SK-N-MC (cell line): ENCODE measurements around the gene PTGES2.
A peak's percentile ranks its signal among the peaks of the same experiment; 100 is the strongest.

Experiments used
- DNase-seq: peaks from one replicate; pipeline ENCODE4 v3.0.0-alpha.2; 2011; ENCODE audit warnings: low read depth, low spot score
- H3K27ac ChIP-seq: fragments of 200-600 bp; sonication (generic); 2 replicates; pipeline ENCODE4 v1.5.1; 2016; ENCODE audit warnings: mixed run types
- H3K36me3 ChIP-seq: fragments of 200-600 bp; sonication (generic); 2 replicates; pipeline ENCODE4 v1.6.1; 2017; ENCODE audit warnings: antibody characterized with exemption, low read length, mixed read lengths; ENCODE audit not compliant: insufficient read depth
- H3K4me3 ChIP-seq: fragments of 200-600 bp; sonication (generic); 2 replicates; pipeline ENCODE4 v1.5.1; 2016
- H3K9ac ChIP-seq: fragments of 200-600 bp; sonication (generic); 2 replicates; pipeline ENCODE4 v1.8.0; 2017; ENCODE audit warnings: mixed run types, mixed read lengths; ENCODE audit not compliant: insufficient read length
- H3K9me3 ChIP-seq: fragments of 200-600 bp; sonication (generic); 2 replicates; pipeline ENCODE4 v1.6.1; 2017; ENCODE audit warnings: low read depth, mild to moderate bottlenecking, antibody characterized with exemption, low read length, moderate library complexity, mixed read lengths
- EZH2 ChIP-seq: fragments of 200-600 bp; sonication (generic); IDR thresholded peaks from one replicate; pipeline ENCODE4 v1.6.1; 2017; ENCODE audit warnings: antibody characterized with exemption
- FOXP2 ChIP-seq: optimal IDR thresholded peaks from 2 replicates; pipeline ENCODE3; 2011; ENCODE audit warnings: mild to moderate bottlenecking, moderate library complexity; ENCODE audit not compliant: insufficient read depth; ENCODE audit errors: extremely low read length, control extremely low read depth
- POLR2AphosphoS5 ChIP-seq: IDR thresholded peaks from 2 replicates; pipeline ENCODE4 v1.6.1; 2012; ENCODE audit warnings: mild to moderate bottlenecking, low read depth, low read length, borderline replicate concordance

Gene PTGES2

DNA sequence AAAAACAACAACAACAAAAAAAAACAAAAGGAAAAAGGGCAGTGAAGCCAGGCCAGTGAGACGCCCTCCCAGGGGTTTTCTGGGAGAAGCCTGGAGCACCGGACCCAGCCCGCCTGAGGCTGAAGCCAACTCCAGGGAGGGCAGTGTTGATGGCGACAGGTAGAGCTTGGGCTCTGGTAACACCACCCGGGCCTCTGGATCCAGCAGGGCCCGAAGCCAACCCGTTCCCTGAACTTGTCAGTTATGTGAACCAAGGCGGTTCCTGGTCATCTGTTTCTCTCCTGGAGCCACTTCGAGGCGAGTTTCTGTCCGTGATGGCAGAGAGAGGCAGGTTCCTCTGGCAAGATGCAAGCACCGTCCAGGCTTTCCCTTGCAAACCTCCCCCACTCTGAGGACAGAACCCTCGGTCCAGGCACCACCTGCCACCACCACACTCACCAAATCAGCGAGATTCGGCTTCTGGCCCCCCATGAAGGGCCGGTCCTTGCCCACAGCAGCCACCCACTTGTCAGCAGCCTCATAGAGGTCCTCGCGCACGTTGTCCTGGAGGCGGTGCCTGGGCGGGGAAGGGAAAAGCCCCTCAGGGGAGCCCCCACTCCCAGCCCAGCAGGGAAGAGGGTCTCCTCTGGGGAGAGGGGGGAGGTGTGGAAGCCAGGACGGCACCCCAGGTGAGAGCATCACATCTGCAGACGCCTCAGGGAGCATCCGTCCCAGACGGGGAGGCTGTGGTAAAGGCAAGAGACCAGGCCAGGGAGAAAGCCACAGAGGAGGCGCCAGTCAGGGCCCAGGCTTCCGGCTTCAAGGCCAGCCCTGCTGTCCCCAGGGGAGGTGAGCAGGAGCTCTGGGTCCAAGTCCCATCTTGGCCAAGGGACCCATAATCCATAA is 5.4 kb downstream of the PTGES2 start:
- no peak overlapping the region for H3K4me3 ChIP-seq
- TF ChIP-seq FOXP2, result no peak
- TF ChIP-seq EZH2, result no peak
- no peak for TF ChIP-seq POLR2AphosphoS5
- no peaks in the 10 kb centered on the region for H3K9me3 ChIP-seq
- no peak overlapping the region for H3K27ac ChIP-seq
- no peak for DNase-seq
- peaks cover 10% of the 10 kb centered on the region; the same call in 1 of the 2 replicates for H3K36me3 ChIP-seq
- no peak overlapping the region for H3K9ac ChIP-seq

DNA sequence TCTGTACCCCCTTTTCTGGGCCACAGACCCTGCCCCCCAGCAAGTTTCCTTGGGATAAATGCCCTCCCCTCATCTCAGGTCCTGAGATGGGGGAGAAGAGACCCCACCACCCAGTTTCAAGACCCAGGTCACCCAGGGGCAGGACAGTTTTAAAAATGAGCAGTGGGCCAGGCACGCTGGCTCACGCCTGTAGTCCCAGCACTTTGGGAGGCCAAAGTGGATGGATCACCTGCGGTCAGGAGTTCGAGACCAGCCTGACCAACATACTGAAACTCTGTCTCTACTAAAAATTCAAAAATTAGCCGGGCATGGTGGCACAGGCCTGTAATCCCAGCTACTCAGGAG is 6.1 kb downstream of the PTGES2 start:
- peaks cover 10% of the 10 kb centered on the region; the same call in 1 of the 2 replicates for H3K36me3 ChIP-seq
- H3K9ac ChIP-seq, result no peak overlapping the region
- H3K9me3 ChIP-seq, result no peaks in the 10 kb centered on the region
- H3K4me3 ChIP-seq, result no peak overlapping the region
- no peak for DNase-seq
- TF ChIP-seq EZH2 (no peak), POLR2AphosphoS5 (no peak), FOXP2 (no peak)
- H3K27ac ChIP-seq, result no peak overlapping the region

DNA sequence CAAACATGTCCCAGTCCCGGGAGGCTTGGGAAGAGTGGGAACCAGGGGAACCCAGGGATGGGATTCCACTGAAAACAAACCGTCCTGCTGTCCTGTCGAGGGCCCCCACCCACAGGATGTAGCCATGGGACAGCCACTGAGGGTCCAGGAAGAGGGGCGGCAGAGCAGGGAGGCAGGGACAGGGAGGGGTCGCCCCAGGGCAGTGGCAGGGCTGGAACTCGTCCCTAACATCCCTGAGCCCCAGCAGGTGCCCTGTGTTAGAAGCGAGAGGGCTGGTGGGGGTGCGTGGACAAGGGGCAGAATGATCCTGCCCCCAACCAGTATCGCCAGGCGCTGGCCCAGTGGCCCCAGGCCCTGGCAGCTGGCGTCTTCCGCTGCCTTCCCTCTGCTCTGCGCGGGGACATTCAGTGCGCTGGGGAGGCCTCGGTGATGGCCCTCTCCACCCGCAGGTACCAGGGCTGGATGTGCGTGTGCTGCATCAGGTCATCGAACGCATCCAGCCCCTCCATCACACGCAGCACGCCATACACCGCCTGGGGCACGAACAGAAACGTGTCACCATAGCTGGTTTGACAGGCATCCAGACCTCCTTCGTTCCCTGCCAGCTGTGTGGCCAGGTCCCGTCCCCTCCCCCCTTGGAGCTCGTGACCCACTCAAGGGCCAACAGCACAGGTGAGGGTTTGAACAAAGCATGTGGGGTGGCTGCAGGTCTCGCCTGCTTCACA is 6.6 kb downstream of the PTGES2 start:
- no peak for DNase-seq
- TF ChIP-seq EZH2, result no peak
- TF ChIP-seq FOXP2, result no peak
- TF ChIP-seq POLR2AphosphoS5, result no peak; the same call in 1 of the 2 replicates
- Histone ChIP-seq H3K4me3 (no peak overlapping the region), H3K9ac (no peak overlapping the region), H3K27ac (no peak overlapping the region), H3K9me3 (no peaks in the 10 kb centered on the region), H3K36me3 (peaks cover 10% of the 10 kb centered on the region; the same call in 1 of the 2 replicates)

DNA sequence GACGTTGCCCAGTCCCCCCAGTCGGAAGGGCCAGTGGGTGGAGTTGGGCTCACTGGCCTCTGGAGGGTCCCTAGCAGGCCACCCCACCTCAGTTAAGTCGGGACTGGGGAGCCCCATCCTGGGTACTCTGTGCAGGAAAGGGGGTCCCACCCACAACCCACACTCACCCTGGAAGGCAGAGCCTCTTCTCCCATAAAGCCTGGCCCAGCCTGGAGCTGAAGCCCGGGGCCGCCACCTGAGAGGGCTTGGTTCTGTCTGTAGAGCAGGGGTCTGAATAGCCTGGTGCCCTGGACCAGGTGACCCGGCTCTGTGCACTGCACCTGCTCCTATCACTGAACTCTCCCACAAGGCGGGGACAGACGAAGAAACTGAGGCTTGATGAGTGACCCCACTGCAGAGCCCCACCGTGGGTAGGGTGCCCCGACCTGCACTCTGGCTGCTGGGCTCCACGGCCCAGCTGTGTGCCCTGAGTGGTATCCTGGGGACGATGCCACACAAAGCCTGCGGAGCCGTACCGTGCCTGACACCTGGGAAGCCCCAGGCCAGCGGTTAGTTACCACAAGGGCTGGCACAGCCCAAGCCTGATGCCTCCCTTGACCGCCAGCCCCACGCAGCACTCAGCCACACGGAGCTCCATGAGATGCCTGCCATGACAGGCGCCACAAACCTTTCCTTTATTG is 7.3 kb downstream of the PTGES2 start:
- DNase-seq, result no peak
- Histone ChIP-seq H3K4me3 (no peak overlapping the region), H3K9me3 (no peaks in the 10 kb centered on the region), H3K36me3 (peaks cover 10% of the 10 kb centered on the region; the same call in 1 of the 2 replicates), H3K9ac (no peak overlapping the region), H3K27ac (no peak overlapping the region)
- TF ChIP-seq POLR2AphosphoS5 (peak; percentile 17; the same call in 1 of the 2 replicates), FOXP2 (no peak)

- peaks cover 4% of the 10 kb centered on the region; the same call in 1 of the 2 replicates for H3K36me3 ChIP-seq
- no peak for TF ChIP-seq POLR2AphosphoS5
- TF ChIP-seq EZH2, result no peak
- no peak for TF ChIP-seq FOXP2
- H3K9ac ChIP-seq, result no peak overlapping the region
- H3K27ac ChIP-seq, result no peak overlapping the region
- DNase-seq, result no peak
- H3K9me3 ChIP-seq, result no peaks in the 10 kb centered on the region
- no peak overlapping the region for H3K4me3 ChIP-seq
Observed at GRCh38 chr9:128118971-128119665, 8.4 kb downstream of the PTGES2 start.

DNA sequence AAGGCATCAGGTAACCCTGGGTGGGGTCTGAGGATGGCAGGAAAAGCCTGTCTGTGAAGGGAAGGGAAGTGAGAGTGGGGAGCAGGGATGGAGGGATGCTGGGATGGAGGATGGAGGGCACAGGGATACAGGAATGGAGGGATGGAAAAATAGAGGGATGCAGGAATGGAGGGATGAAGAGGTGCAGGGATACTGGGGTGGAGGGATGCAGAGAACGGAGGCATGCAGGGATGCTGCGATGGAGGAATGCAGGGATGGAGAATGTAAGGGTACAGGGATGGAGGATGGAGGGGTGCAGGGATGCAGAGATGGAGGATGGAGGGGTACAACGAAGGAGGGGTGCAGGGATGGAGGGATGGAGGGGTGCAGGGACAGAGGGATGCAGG is 9.1 kb downstream of the PTGES2 start:
- DNase-seq, result no peak
- no peak for TF ChIP-seq EZH2
- no peak for TF ChIP-seq POLR2AphosphoS5
- no peak for TF ChIP-seq FOXP2
- H3K27ac ChIP-seq, result no peak overlapping the region
- H3K36me3 ChIP-seq, result peaks cover 2% of the 10 kb centered on the region; the same call in 1 of the 2 replicates
- H3K9ac ChIP-seq, result no peak overlapping the region
- no peak overlapping the region for H3K4me3 ChIP-seq
- no peaks in the 10 kb centered on the region for H3K9me3 ChIP-seq

DNA sequence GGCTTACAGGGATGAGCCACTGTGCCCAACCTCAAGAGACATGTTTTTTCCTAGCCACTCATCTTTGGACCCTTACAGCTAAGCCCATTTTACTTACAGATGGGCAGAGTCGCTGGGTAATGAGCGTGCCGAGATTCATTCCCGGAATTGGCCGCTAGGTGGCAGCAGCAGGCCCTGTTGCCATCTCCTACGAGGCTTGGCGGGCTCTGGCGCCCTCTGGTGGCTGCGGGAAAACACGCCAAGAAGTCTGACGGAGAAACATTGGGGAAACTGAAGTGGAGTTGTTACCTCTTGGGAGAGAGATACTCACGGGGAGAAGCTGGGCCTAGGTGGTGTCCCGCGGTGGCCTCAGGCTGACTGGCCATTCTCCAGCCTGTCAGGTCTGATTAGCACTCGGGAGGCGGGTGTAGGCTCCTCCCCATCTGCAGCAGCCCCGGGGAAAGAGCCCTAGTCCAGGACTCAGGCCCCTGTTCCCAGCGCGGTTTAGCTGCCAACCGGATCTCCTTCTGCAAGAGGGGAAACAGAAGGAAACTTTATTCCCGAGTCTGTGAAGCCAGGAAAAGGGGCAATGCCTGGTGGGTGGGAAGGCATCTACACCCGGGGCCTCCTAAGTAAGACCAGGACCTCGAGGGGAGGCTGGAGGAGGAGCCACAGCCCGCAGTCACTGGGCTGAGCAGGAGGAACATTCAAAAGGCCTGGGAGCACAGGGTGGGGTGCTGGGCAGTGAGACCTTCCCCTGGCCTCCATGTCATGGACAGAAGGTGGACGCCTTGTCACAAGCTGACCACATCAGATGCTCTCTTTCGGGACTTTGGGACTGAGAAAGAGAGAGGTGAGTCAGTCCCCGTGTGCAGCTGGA is 9.7 kb downstream of the PTGES2 start:
- no peak overlapping the region for H3K9ac ChIP-seq
- peak; percentile 77 for DNase-seq
- no peaks in the 10 kb centered on the region; the same call in 1 of the 2 replicates for H3K36me3 ChIP-seq
- H3K9me3 ChIP-seq, result no peaks in the 10 kb centered on the region
- no peak overlapping the region for H3K4me3 ChIP-seq
- H3K27ac ChIP-seq, result no peak overlapping the region
- TF ChIP-seq FOXP2 (no peak), POLR2AphosphoS5 (no peak), EZH2 (no peak)
